ENCODE data around the gene TFPI.

The TFPI gene

GRCh38 chr2:187462839-187463238 lies 91.4 kb downstream of the TFPI start:
- no peak for TF ChIP-seq CTCF (IDR thresholded peaks at IDR 0.05; ENCODE audit: low read depth, low read length, missing control alignments)
- DNase-seq (ENCODE audit: extremely low read depth, low read depth), result no peak
- no peak overlapping the region for H3K4me3 ChIP-seq (replicated peaks; ENCODE audit: low read depth, low read length)

GRCh38 chr2:187461294-187462261 lies 92.7 kb downstream of the TFPI start:
- DNase-seq (ENCODE audit: extremely low read depth, low read depth), result no peak
- TF ChIP-seq CTCF (IDR thresholded peaks at IDR 0.05; ENCODE audit: low read depth, low read length, missing control alignments), result no peak
- no peak overlapping the region for H3K4me3 ChIP-seq (replicated peaks; ENCODE audit: low read depth, low read length)

GRCh38 chr2:187459256-187459655 lies 95.0 kb downstream of the TFPI start:
- DNase-seq (ENCODE audit: extremely low read depth, low read depth), result no peak
- H3K4me3 ChIP-seq (replicated peaks; ENCODE audit: low read depth, low read length), result no peak overlapping the region
- no peak for TF ChIP-seq CTCF (IDR thresholded peaks at IDR 0.05; ENCODE audit: low read depth, low read length, missing control alignments)

GRCh38 chr2:187453078-187453641 lies 101.1 kb downstream of the TFPI start:
- H3K4me3 ChIP-seq (replicated peaks; ENCODE audit: low read depth, low read length), result no peak overlapping the region
- TF ChIP-seq CTCF (IDR thresholded peaks at IDR 0.05; ENCODE audit: low read depth, low read length, missing control alignments), result no peak
- no peak for DNase-seq (ENCODE audit: extremely low read depth, low read depth)

- H3K4me3 ChIP-seq (replicated peaks; ENCODE audit: low read depth, low read length), result no peak overlapping the region
- DNase-seq (ENCODE audit: extremely low read depth, low read depth), result no peak
- no peak for TF ChIP-seq CTCF (IDR thresholded peaks at IDR 0.05; ENCODE audit: low read depth, low read length, missing control alignments)
Observed at GRCh38 chr2:187451510-187451909, 102.7 kb downstream of the TFPI start.

- H3K4me3 ChIP-seq (replicated peaks; ENCODE audit: low read depth, low read length), result peak overlapping the region; percentile 39
Observed at GRCh38 chr2:187447336-187447735, 106.9 kb downstream of the TFPI start.

More at GRCh38 chr2:187447336-187447735, 106.9 kb downstream of the TFPI start:
- TF ChIP-seq CTCF (IDR thresholded peaks at IDR 0.05; ENCODE audit: low read depth, low read length, missing control alignments), result no peak
- no peak for DNase-seq (ENCODE audit: extremely low read depth, low read depth)

Data from HFF-Myc (cell line).